ENCODE measurements around the gene TRMT6.

Gene TRMT6

DNA sequence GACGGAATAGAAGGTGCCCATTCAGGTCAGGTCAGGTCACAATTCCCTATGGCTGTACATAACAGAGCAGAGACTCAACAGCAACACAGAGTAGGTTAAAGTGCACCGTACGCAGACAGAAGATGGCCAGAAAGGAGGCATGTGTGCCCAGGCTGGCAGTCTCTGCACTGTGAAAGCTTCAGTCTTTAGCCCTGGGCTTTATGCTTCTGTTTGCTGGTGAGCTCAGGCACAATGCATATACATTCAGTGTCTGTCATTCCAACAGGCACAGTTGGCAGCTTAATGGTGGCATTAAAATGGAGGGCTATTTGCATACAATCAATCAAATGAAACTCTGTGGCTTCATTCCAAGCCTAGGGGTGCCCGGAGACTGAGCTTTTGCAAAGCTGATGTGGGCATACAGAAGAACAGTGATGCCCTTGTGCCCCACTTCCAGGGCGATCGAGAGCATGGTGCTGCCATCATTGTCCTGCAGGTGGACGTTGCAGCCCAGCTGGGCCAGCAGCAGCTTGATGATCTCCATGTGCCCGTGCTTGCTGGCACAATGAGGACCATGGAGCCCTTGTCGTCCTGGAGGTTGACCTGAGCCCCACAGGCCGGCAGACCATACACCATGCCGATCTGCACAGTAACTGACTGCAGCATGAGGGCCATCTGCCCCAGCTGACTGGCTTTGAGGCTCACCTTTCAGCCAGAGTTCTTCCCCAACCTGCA is 22.4 kb downstream of the TRMT6 start:
- no peak for ATAC-seq
- no peak for TF ChIP-seq SNAI2 (CRISPR knock-in tag; IDR thresholded peaks at IDR 0.05)
- TF ChIP-seq PPARA (CRISPR knock-in tag; IDR thresholded peaks at IDR 0.05; ENCODE audit: borderline replicate concordance), result no peak
- no peak for TF ChIP-seq ZNF8 (CRISPR knock-in tag; IDR thresholded peaks at IDR 0.05)
- no peak for TF ChIP-seq OSR1 (CRISPR knock-in tag; IDR thresholded peaks at IDR 0.05)
- TF ChIP-seq RARB (CRISPR knock-in tag; IDR thresholded peaks at IDR 0.05), result no peak

- ATAC-seq, result no peak
- no peak for TF ChIP-seq ISL1 (CRISPR knock-in tag; IDR thresholded peaks at IDR 0.05)
- no peak for TF ChIP-seq ZFP3 (CRISPR knock-in tag; IDR thresholded peaks at IDR 0.05)
- TF ChIP-seq PATZ1 (CRISPR knock-in tag; IDR thresholded peaks at IDR 0.05; ENCODE audit: borderline replicate concordance), result no peak
- TF ChIP-seq, protein P1, sequence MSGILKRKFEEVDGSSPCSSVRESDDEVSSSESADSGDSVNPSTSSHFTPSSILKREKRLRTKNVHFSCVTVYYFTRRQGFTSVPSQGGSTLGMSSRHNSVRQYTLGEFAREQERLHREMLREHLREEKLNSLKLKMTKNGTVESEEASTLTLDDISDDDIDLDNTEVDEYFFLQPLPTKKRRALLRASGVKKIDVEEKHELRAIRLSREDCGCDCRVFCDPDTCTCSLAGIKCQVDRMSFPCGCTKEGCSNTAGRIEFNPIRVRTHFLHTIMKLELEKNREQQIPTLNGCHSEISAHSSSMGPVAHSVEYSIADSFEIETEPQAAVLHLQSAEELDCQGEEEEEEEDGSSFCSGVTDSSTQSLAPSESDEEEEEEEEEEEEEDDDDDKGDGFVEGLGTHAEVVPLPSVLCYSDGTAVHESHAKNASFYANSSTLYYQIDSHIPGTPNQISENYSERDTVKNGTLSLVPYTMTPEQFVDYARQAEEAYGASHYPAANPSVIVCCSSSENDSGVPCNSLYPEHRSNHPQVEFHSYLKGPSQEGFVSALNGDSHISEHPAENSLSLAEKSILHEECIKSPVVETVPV (CRISPR knock-in tag; IDR thresholded peaks at IDR 0.05), result no peak
- no peak for TF ChIP-seq ZNF565 (CRISPR knock-in tag; conservative IDR thresholded peaks at IDR 0.05; ENCODE audit: low read depth)
- TF ChIP-seq BACH2 (CRISPR knock-in tag; IDR thresholded peaks at IDR 0.05; ENCODE audit: borderline replicate concordance), result no peak
- TF ChIP-seq SNAI2 (CRISPR knock-in tag; IDR thresholded peaks at IDR 0.05), result no peak
- no peak for TF ChIP-seq ZC3H10 (CRISPR knock-in tag; IDR thresholded peaks at IDR 0.05)
- no peak for TF ChIP-seq TCF4 (CRISPR knock-in tag; IDR thresholded peaks at IDR 0.05; ENCODE audit: borderline replicate concordance)
- no peak for TF ChIP-seq POU6F1 (CRISPR knock-in tag; IDR thresholded peaks at IDR 0.05; ENCODE audit: borderline replicate concordance, low read depth)
- no peak for TF ChIP-seq OSR1 (CRISPR knock-in tag; IDR thresholded peaks at IDR 0.05)
- TF ChIP-seq ZNF8 (CRISPR knock-in tag; IDR thresholded peaks at IDR 0.05), result no peak
- TF ChIP-seq ZNF70 (CRISPR knock-in tag; IDR thresholded peaks at IDR 0.05), result no peak
- TF ChIP-seq CREB5 (CRISPR knock-in tag; IDR thresholded peaks at IDR 0.05; ENCODE audit: low read depth), result no peak
These were observed 24.8 kb downstream of the TRMT6 start for GRCh38 chr20:5925551-5925950.

DNA sequence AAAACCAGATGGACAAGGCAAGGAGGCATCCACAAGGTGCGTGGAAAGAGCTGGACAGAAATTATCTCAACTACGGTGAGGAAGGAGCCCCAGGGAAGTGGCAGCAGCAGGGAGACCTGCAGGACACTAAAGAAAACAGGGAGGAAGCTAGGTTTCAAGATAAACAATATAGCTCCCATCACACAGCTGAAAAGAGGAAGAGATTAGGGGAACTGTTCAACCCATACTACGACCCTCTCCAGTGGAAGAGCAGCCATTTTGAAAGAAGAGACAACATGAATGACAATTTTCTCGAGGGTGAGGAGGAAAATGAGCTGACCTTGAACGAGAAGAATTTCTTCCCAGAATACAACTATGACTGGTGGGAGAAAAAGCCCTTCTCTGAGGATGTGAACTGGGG is 26.8 kb downstream of the TRMT6 start:
- no peak for ATAC-seq
- TF ChIP-seq, protein P2, sequence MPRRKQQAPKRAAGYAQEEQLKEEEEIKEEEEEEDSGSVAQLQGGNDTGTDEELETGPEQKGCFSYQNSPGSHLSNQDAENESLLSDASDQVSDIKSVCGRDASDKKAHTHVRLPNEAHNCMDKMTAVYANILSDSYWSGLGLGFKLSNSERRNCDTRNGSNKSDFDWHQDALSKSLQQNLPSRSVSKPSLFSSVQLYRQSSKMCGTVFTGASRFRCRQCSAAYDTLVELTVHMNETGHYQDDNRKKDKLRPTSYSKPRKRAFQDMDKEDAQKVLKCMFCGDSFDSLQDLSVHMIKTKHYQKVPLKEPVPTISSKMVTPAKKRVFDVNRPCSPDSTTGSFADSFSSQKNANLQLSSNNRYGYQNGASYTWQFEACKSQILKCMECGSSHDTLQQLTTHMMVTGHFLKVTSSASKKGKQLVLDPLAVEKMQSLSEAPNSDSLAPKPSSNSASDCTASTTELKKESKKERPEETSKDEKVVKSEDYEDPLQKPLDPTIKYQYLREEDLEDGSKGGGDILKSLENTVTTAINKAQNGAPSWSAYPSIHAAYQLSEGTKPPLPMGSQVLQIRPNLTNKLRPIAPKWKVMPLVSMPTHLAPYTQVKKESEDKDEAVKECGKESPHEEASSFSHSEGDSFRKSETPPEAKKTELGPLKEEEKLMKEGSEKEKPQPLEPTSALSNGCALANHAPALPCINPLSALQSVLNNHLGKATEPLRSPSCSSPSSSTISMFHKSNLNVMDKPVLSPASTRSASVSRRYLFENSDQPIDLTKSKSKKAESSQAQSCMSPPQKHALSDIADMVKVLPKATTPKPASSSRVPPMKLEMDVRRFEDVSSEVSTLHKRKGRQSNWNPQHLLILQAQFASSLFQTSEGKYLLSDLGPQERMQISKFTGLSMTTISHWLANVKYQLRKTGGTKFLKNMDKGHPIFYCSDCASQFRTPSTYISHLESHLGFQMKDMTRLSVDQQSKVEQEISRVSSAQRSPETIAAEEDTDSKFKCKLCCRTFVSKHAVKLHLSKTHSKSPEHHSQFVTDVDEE (CRISPR knock-in tag; IDR thresholded peaks at IDR 0.05), result no peak
- TF ChIP-seq TCF4 (CRISPR knock-in tag; IDR thresholded peaks at IDR 0.05; ENCODE audit: borderline replicate concordance), result no peak
- TF ChIP-seq ARNTL (CRISPR knock-in tag; IDR thresholded peaks at IDR 0.05; ENCODE audit: borderline replicate concordance, low read depth), result no peak
- TF ChIP-seq ZC3H10 (CRISPR knock-in tag; IDR thresholded peaks at IDR 0.05), result no peak
- TF ChIP-seq ZFP30 (CRISPR knock-in tag; IDR thresholded peaks at IDR 0.05), result no peak
- TF ChIP-seq ESRRG (CRISPR knock-in tag; IDR thresholded peaks at IDR 0.05), result no peak
- no peak for TF ChIP-seq RARB (CRISPR knock-in tag; IDR thresholded peaks at IDR 0.05)
- no peak for TF ChIP-seq CSDC2 (CRISPR knock-in tag; IDR thresholded peaks at IDR 0.05)
- no peak for TF ChIP-seq ZFP3 (CRISPR knock-in tag; IDR thresholded peaks at IDR 0.05)
- no peak for TF ChIP-seq GLIS3 (CRISPR knock-in tag; IDR thresholded peaks at IDR 0.05)
- no peak for TF ChIP-seq ZNF8 (CRISPR knock-in tag; IDR thresholded peaks at IDR 0.05)
- no peak for TF ChIP-seq PPARA (CRISPR knock-in tag; IDR thresholded peaks at IDR 0.05; ENCODE audit: borderline replicate concordance)
- no peak for TF ChIP-seq BACH2 (CRISPR knock-in tag; IDR thresholded peaks at IDR 0.05; ENCODE audit: borderline replicate concordance)
- no peak for TF ChIP-seq CREB5 (CRISPR knock-in tag; IDR thresholded peaks at IDR 0.05; ENCODE audit: low read depth)
- TF ChIP-seq, protein P1 (CRISPR knock-in tag; IDR thresholded peaks at IDR 0.05), result no peak
- no peak for TF ChIP-seq SNAI2 (CRISPR knock-in tag; IDR thresholded peaks at IDR 0.05)
- no peak for TF ChIP-seq ZNF565 (CRISPR knock-in tag; conservative IDR thresholded peaks at IDR 0.05; ENCODE audit: low read depth)
- TF ChIP-seq POU6F1 (CRISPR knock-in tag; IDR thresholded peaks at IDR 0.05; ENCODE audit: borderline replicate concordance, low read depth), result no peak

All from SK-N-SH treated with all-trans-retinoic acid at 6 μM for 48 hours (cell line).